SK-N-SH treated with all-trans-retinoic acid at 6 μM for 48 hours (cell line): ENCODE data around the gene DUSP2.

Experiments
- ATAC-seq: fragments of 200-7000 bp; cut with Tn5 transposase; 3 replicates; pipeline ENCODE4 v1.9.1; 2020; ENCODE audit warnings: mild to moderate bottlenecking, moderate library complexity
- ARNTL ChIP-seq: fragments of 450-650 bp; formaldehyde crosslinking; IDR thresholded peaks from 2 replicates; pipeline ENCODE4 v1.5.0; 2020; ENCODE audit warnings: low read depth, mild to moderate bottlenecking, moderate library complexity, borderline replicate concordance
- BACH2 ChIP-seq: fragments of 250-450 bp; sonication (Bioruptor Pico); IDR thresholded peaks from 2 replicates; pipeline ENCODE4 v1.9.0; 2021; ENCODE audit warnings: mild to moderate bottlenecking, borderline replicate concordance
- CSDC2 ChIP-seq: fragments of 250-450 bp; sonication (Bioruptor Pico); IDR thresholded peaks from 2 replicates; pipeline ENCODE4 v1.5.0; 2020; ENCODE audit warnings: mild to moderate bottlenecking, moderate library complexity
- ESRRG ChIP-seq: fragments of 250-450 bp; sonication (Bioruptor Pico); IDR thresholded peaks from 2 replicates; pipeline ENCODE4 v1.6.1; 2021; ENCODE audit warnings: mild to moderate bottlenecking
- GLIS3 ChIP-seq: fragments of 250-450 bp; sonication (Bioruptor Pico); IDR thresholded peaks from 2 replicates; pipeline ENCODE4 v1.5.0; 2020; ENCODE audit warnings: mild to moderate bottlenecking, moderate library complexity
- OSR1 ChIP-seq: fragments of 250-450 bp; sonication (Bioruptor Pico); IDR thresholded peaks from 2 replicates; pipeline ENCODE4 v1.8.0; 2022; ENCODE audit warnings: moderate library complexity, mild to moderate bottlenecking, inconsistent platforms
- PPARA ChIP-seq: fragments of 250-450 bp; sonication (Bioruptor Pico); IDR thresholded peaks from 2 replicates; pipeline ENCODE4 v1.5.0; 2020; ENCODE audit warnings: mild to moderate bottlenecking, borderline replicate concordance
- RARB ChIP-seq: fragments of 250-450 bp; sonication (Bioruptor Pico); IDR thresholded peaks from 2 replicates; pipeline ENCODE4 v1.8.0; 2021; ENCODE audit warnings: mild to moderate bottlenecking, moderate library complexity
- SNAI2 ChIP-seq: fragments of 250-450 bp; sonication (Bioruptor Pico); IDR thresholded peaks from 2 replicates; pipeline ENCODE4 v1.5.0; 2020; ENCODE audit warnings: mild to moderate bottlenecking, moderate library complexity
- TCF4 ChIP-seq: fragments of 250-450 bp; sonication (Bioruptor Pico); IDR thresholded peaks from 2 replicates; pipeline ENCODE4 v1.8.0; 2021; ENCODE audit warnings: mild to moderate bottlenecking, moderate library complexity, borderline replicate concordance
- TOX ChIP-seq: fragments of 250-450 bp; sonication (Bioruptor Pico); IDR thresholded peaks from 2 replicates; pipeline ENCODE4 v1.8.0; 2021; ENCODE audit warnings: mild to moderate bottlenecking, moderate library complexity, borderline replicate concordance
- ZC3H10 ChIP-seq: fragments of 250-450 bp; sonication (Bioruptor Pico); IDR thresholded peaks from 2 replicates; pipeline ENCODE4 v1.5.1; 2021; ENCODE audit warnings: mild to moderate bottlenecking, moderate library complexity
- ZFP3 ChIP-seq: fragments of 250-450 bp; sonication (Bioruptor Pico); IDR thresholded peaks from 2 replicates; pipeline ENCODE4 v1.5.0; 2020; ENCODE audit warnings: mild to moderate bottlenecking, moderate library complexity
- ZFP30 ChIP-seq: fragments of 450-650 bp; formaldehyde crosslinking; IDR thresholded peaks from 2 replicates; pipeline ENCODE4 v1.5.0; 2022; ENCODE audit warnings: mild to moderate bottlenecking, moderate library complexity
- ZNF565 ChIP-seq: fragments of 450-650 bp; formaldehyde crosslinking; conservative IDR thresholded peaks from 2 replicates; pipeline ENCODE4 v1.5.0; 2020; ENCODE audit warnings: low read depth, mild to moderate bottlenecking, moderate library complexity
- ZNF70 ChIP-seq: fragments of 450-650 bp; formaldehyde crosslinking; IDR thresholded peaks from 2 replicates; pipeline ENCODE4 v1.5.0; 2020; ENCODE audit warnings: mild to moderate bottlenecking, moderate library complexity
- ZNF8 ChIP-seq: fragments of 450-650 bp; formaldehyde crosslinking; IDR thresholded peaks from 2 replicates; pipeline ENCODE4 v1.5.0; 2020; ENCODE audit warnings: mild to moderate bottlenecking, moderate library complexity
- TF ChIP-seq, protein P1 (sequence below): fragments of 250-450 bp; sonication (Bioruptor Pico); IDR thresholded peaks from 2 replicates; pipeline ENCODE4 v1.5.0; 2020; ENCODE audit warnings: mild to moderate bottlenecking, moderate library complexity
- TF ChIP-seq, protein P2 (sequence below): fragments of 250-450 bp; sonication (Bioruptor Pico); IDR thresholded peaks from 2 replicates; pipeline ENCODE4 v1.8.0; 2020; ENCODE audit warnings: mild to moderate bottlenecking, moderate library complexity, borderline replicate concordance
- TF ChIP-seq, protein P3 (sequence below): fragments of 250-450 bp; sonication (Bioruptor Pico); IDR thresholded peaks from 2 replicates; pipeline ENCODE4 v1.8.0; 2021; ENCODE audit warnings: low read depth, mild to moderate bottlenecking, moderate library complexity, borderline replicate concordance
- TF ChIP-seq, protein P4 (sequence below): fragments of 250-450 bp; sonication (Bioruptor Pico); IDR thresholded peaks from 2 replicates; pipeline ENCODE4 v1.5.1; 2020; ENCODE audit warnings: low read depth, mild to moderate bottlenecking, moderate library complexity

DUSP2 gene

DNA sequence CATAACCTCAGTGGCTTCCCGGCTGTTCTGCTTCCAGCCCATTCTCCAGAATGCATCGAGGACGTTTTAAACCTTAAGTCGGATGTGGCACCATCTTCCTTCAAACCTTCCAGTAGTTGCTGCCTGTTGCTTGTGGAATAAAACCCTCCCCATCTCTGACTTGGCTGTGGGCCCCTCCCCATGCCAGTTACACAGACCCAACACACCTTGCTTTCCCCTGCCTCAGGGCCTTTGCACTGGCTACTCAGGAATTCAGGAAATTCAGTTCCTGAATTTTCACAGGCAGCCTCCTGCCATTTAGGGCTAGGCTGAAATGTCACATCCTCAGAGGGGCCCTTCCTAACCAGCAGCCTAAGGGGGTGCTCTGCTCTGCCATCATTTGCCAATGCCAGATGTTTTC, 23.8 kb downstream of the DUSP2 start:
- no peak for ATAC-seq
- no peak for TF ChIP-seq ZNF70 (CRISPR knock-in tag)
- no peak for TF ChIP-seq ZFP30
- TF ChIP-seq, protein P1, sequence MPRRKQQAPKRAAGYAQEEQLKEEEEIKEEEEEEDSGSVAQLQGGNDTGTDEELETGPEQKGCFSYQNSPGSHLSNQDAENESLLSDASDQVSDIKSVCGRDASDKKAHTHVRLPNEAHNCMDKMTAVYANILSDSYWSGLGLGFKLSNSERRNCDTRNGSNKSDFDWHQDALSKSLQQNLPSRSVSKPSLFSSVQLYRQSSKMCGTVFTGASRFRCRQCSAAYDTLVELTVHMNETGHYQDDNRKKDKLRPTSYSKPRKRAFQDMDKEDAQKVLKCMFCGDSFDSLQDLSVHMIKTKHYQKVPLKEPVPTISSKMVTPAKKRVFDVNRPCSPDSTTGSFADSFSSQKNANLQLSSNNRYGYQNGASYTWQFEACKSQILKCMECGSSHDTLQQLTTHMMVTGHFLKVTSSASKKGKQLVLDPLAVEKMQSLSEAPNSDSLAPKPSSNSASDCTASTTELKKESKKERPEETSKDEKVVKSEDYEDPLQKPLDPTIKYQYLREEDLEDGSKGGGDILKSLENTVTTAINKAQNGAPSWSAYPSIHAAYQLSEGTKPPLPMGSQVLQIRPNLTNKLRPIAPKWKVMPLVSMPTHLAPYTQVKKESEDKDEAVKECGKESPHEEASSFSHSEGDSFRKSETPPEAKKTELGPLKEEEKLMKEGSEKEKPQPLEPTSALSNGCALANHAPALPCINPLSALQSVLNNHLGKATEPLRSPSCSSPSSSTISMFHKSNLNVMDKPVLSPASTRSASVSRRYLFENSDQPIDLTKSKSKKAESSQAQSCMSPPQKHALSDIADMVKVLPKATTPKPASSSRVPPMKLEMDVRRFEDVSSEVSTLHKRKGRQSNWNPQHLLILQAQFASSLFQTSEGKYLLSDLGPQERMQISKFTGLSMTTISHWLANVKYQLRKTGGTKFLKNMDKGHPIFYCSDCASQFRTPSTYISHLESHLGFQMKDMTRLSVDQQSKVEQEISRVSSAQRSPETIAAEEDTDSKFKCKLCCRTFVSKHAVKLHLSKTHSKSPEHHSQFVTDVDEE (CRISPR knock-in tag): no peak
- TF ChIP-seq ZNF8: no peak
- no peak for TF ChIP-seq SNAI2 (CRISPR knock-in tag)
- TF ChIP-seq TOX (CRISPR knock-in tag): no peak
- no peak for TF ChIP-seq PPARA
- no peak for TF ChIP-seq OSR1 (CRISPR knock-in tag)
- no peak for TF ChIP-seq ZNF565
- no peak for TF ChIP-seq RARB (CRISPR knock-in tag)
- TF ChIP-seq, protein P2, sequence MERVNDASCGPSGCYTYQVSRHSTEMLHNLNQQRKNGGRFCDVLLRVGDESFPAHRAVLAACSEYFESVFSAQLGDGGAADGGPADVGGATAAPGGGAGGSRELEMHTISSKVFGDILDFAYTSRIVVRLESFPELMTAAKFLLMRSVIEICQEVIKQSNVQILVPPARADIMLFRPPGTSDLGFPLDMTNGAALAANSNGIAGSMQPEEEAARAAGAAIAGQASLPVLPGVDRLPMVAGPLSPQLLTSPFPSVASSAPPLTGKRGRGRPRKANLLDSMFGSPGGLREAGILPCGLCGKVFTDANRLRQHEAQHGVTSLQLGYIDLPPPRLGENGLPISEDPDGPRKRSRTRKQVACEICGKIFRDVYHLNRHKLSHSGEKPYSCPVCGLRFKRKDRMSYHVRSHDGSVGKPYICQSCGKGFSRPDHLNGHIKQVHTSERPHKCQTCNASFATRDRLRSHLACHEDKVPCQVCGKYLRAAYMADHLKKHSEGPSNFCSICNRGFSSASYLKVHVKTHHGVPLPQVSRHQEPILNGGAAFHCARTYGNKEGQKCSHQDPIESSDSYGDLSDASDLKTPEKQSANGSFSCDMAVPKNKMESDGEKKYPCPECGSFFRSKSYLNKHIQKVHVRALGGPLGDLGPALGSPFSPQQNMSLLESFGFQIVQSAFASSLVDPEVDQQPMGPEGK (CRISPR knock-in tag): no peak
- TF ChIP-seq ZFP3 (CRISPR knock-in tag): no peak
- no peak for TF ChIP-seq BACH2 (CRISPR knock-in tag)
- TF ChIP-seq ARNTL (CRISPR knock-in tag): no peak
- TF ChIP-seq GLIS3 (CRISPR knock-in tag): no peak

DNA sequence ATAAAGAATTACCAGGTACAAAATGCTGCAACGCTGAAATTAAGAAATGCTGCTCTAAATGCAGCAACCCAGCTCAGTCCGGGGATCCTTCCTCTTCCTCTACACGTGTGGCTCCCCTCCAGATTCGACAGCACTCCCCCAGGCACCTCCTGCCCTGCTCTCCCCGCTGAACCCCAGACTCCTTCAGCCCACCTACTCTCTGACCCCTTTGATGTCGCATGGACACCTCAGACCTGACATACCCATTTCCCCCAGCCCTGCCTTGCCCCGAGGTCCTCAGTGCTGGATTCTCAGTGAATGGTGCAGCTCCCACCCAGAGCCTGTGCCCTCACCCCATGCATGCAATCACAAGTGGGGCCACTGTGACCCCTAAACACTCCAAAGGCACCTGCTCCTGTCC, 24.2 kb downstream of the DUSP2 start:
- no peak for ATAC-seq
- no peak for TF ChIP-seq OSR1 (CRISPR knock-in tag)
- no peak for TF ChIP-seq SNAI2 (CRISPR knock-in tag)
- no peak for TF ChIP-seq ESRRG (CRISPR knock-in tag)
- TF ChIP-seq TCF4: no peak
- no peak for TF ChIP-seq ZNF8
- TF ChIP-seq, protein P1 (CRISPR knock-in tag): no peak
- no peak for TF ChIP-seq RARB (CRISPR knock-in tag)

DNA sequence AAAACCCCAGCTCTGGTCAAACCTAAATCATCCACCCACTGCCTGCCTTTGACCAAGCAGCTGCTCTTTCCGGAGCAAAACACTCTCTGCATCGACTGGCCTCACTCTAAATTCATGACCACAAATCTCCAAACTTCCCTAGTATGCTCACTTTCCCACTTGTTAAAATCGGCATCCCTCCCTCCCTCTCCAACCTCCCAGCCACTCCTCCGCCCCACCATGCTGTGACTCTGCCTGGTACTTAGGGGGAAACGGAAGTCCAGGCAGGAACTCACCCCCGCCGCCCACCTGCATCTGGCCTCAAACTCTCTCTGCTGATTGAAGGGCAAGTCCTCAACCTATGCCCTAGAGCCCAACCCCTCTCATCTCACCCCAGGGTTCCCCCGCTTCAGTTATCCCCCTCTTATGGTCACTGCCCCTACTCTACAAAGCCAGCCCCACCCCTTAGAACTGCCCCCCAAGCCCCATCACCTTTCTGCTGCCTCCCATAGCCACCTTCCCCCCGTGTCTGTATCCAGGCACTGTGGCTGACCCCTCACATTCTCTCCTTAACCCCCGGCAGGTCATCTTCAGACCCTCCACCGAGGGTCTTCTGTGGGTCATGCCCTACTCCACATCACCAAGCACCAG, 25.0 kb downstream of the DUSP2 start:
- no peak for ATAC-seq
- TF ChIP-seq, protein P3, sequence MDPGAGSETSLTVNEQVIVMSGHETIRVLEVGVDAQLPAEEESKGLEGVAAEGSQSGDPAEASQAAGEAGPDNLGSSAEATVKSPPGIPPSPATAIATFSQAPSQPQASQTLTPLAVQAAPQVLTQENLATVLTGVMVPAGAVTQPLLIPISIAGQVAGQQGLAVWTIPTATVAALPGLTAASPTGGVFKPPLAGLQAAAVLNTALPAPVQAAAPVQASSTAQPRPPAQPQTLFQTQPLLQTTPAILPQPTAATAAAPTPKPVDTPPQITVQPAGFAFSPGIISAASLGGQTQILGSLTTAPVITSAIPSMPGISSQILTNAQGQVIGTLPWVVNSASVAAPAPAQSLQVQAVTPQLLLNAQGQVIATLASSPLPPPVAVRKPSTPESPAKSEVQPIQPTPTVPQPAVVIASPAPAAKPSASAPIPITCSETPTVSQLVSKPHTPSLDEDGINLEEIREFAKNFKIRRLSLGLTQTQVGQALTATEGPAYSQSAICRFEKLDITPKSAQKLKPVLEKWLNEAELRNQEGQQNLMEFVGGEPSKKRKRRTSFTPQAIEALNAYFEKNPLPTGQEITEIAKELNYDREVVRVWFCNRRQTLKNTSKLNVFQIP (CRISPR knock-in tag): no peak
- TF ChIP-seq PPARA (no peak), OSR1 (CRISPR knock-in tag) (no peak), CSDC2 (no peak), TCF4 (no peak), ZNF70 (CRISPR knock-in tag) (no peak), BACH2 (CRISPR knock-in tag) (no peak), ZC3H10 (CRISPR knock-in tag) (no peak)
- TF ChIP-seq, protein P2 (CRISPR knock-in tag): no peak
- TF ChIP-seq, protein P4, sequence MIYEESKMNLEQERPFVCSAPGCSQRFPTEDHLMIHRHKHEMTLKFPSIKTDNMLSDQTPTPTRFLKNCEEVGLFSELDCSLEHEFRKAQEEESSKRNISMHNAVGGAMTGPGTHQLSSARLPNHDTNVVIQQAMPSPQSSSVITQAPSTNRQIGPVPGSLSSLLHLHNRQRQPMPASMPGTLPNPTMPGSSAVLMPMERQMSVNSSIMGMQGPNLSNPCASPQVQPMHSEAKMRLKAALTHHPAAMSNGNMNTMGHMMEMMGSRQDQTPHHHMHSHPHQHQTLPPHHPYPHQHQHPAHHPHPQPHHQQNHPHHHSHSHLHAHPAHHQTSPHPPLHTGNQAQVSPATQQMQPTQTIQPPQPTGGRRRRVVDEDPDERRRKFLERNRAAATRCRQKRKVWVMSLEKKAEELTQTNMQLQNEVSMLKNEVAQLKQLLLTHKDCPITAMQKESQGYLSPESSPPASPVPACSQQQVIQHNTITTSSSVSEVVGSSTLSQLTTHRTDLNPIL (CRISPR knock-in tag): no peak
- TF ChIP-seq, protein P1 (CRISPR knock-in tag): no peak
